Activated T-helper 17 cell treated with anti-CD3 and anti-CD28 coated beads, Interleukin-2, amount 50 U/mL, for 72 hours (primary cell): ENCODE measurements around the gene PAXIP1. TPM values are rescaled to one million over a fixed set of nuclear protein-coding genes. Genes with fewer than 3 reads are reported as not detected.

Experiments used
- ATAC-seq: fragments of 150-1000 bp; cut with Tn5 transposase; replicated peaks from 2 replicates; pipeline ENCODE4 v1.10.0; 2021; ENCODE audit warnings: mild to moderate bottlenecking, moderate library complexity
- H3K27ac Mint-ChIP-seq: one replicate; pipeline ENCODE4 v1.8.0; 2022; ENCODE audit warnings: mixed read lengths
- H3K27me3 Mint-ChIP-seq: one replicate; pipeline ENCODE4 v1.8.0; 2022; ENCODE audit warnings: mixed read lengths
- H3K36me3 Mint-ChIP-seq: one replicate; pipeline ENCODE4 v1.8.0; 2022; ENCODE audit warnings: low read depth, mild to moderate bottlenecking, mixed read lengths
- H3K4me1 Mint-ChIP-seq: one replicate; pipeline ENCODE4 v1.8.0; 2022; ENCODE audit warnings: mixed read lengths
- H3K4me3 Mint-ChIP-seq: one replicate; pipeline ENCODE4 v1.8.0; 2022; ENCODE audit warnings: mild to moderate bottlenecking, mixed read lengths
- H3K9me3 Mint-ChIP-seq: one replicate; pipeline ENCODE4 v1.8.0; 2022; ENCODE audit warnings: mixed read lengths
- total RNA-seq, 2 donors: library from RNA; stranded (reverse); gene quantifications; one replicate each; pipeline ENCODE4 v1.2.3, GENCODE V29; 2022

Gene PAXIP1
- total RNA-seq, 2 donors from 2014 or later: 21.7 to 32.0 TPM

- Mint-ChIP-seq H3K4me1 (no peaks in the 10 kb centered on the region), H3K27ac (no peak overlapping the region), H3K4me3 (no peak overlapping the region), H3K36me3 (no peaks in the 10 kb centered on the region), H3K27me3 (peaks cover 12% of the 10 kb centered on the region), H3K9me3 (no peaks in the 10 kb centered on the region)
- no peak for ATAC-seq
Measured at GRCh38 chr7:154907651-154908620, 95.0 kb downstream of the PAXIP1 start.

- no peaks in the 10 kb centered on the region for H3K4me1 Mint-ChIP-seq
- H3K4me3 Mint-ChIP-seq: no peak overlapping the region
- no peak for ATAC-seq
- no peaks in the 10 kb centered on the region for H3K9me3 Mint-ChIP-seq
- H3K27ac Mint-ChIP-seq: no peak overlapping the region
- no peaks in the 10 kb centered on the region for H3K36me3 Mint-ChIP-seq
- peaks cover 14% of the 10 kb centered on the region for H3K27me3 Mint-ChIP-seq
Measured at GRCh38 chr7:154906736-154907355, 96.1 kb downstream of the PAXIP1 start.

- ATAC-seq: no peak
- H3K4me1 Mint-ChIP-seq: no peaks in the 10 kb centered on the region
- no peak overlapping the region for H3K4me3 Mint-ChIP-seq
- no peak overlapping the region for H3K27ac Mint-ChIP-seq
- H3K9me3 Mint-ChIP-seq: no peaks in the 10 kb centered on the region
- peaks cover 11% of the 10 kb centered on the region for H3K27me3 Mint-ChIP-seq
- H3K36me3 Mint-ChIP-seq: no peaks in the 10 kb centered on the region
Measured at GRCh38 chr7:154906201-154906600, 96.7 kb downstream of the PAXIP1 start.

- H3K4me3 Mint-ChIP-seq: no peak overlapping the region
- ATAC-seq: no peak
- peaks cover 10% of the 10 kb centered on the region for H3K27me3 Mint-ChIP-seq
- no peaks in the 10 kb centered on the region for H3K9me3 Mint-ChIP-seq
- H3K27ac Mint-ChIP-seq: no peak overlapping the region
- no peaks in the 10 kb centered on the region for H3K36me3 Mint-ChIP-seq
- H3K4me1 Mint-ChIP-seq: no peaks in the 10 kb centered on the region
Measured at GRCh38 chr7:154905615-154906014, 97.3 kb downstream of the PAXIP1 start.

GRCh38 chr7:154905146-154905545 lies 97.8 kb downstream of the PAXIP1 start:
- H3K4me3 Mint-ChIP-seq: no peak overlapping the region
- H3K27me3 Mint-ChIP-seq: peaks cover 10% of the 10 kb centered on the region
- H3K9me3 Mint-ChIP-seq: no peaks in the 10 kb centered on the region
- no peaks in the 10 kb centered on the region for H3K4me1 Mint-ChIP-seq
- no peak for ATAC-seq
- no peaks in the 10 kb centered on the region for H3K36me3 Mint-ChIP-seq
- H3K27ac Mint-ChIP-seq: no peak overlapping the region

- H3K4me1 Mint-ChIP-seq: no peaks in the 10 kb centered on the region
- no peak overlapping the region for H3K27ac Mint-ChIP-seq
- peaks cover 3% of the 10 kb centered on the region for H3K27me3 Mint-ChIP-seq
- ATAC-seq: no peak
- no peak overlapping the region for H3K4me3 Mint-ChIP-seq
- H3K36me3 Mint-ChIP-seq: no peaks in the 10 kb centered on the region
- no peaks in the 10 kb centered on the region for H3K9me3 Mint-ChIP-seq
Measured at GRCh38 chr7:154903083-154903731, 99.7 kb downstream of the PAXIP1 start.

GRCh38 chr7:154902600-154903082 lies 100.3 kb downstream of the PAXIP1 start:
- H3K36me3 Mint-ChIP-seq: no peaks in the 10 kb centered on the region
- H3K27me3 Mint-ChIP-seq: peaks cover 3% of the 10 kb centered on the region
- H3K4me1 Mint-ChIP-seq: no peaks in the 10 kb centered on the region
- no peak overlapping the region for H3K27ac Mint-ChIP-seq
- no peaks in the 10 kb centered on the region for H3K9me3 Mint-ChIP-seq
- no peak overlapping the region for H3K4me3 Mint-ChIP-seq
- ATAC-seq: no peak

- Mint-ChIP-seq H3K4me1 (no peaks in the 10 kb centered on the region), H3K27ac (no peak overlapping the region)
Measured at GRCh38 chr7:154899862-154900261, 103.1 kb downstream of the PAXIP1 start.

GRCh38 chr7:154898973-154899855 lies 103.7 kb downstream of the PAXIP1 start:
- Mint-ChIP-seq H3K36me3 (no peaks in the 10 kb centered on the region), H3K4me3 (no peak overlapping the region), H3K4me1 (no peaks in the 10 kb centered on the region), H3K27ac (no peak overlapping the region), H3K9me3 (no peaks in the 10 kb centered on the region), H3K27me3 (peaks cover 3% of the 10 kb centered on the region)
- no peak for ATAC-seq

More at GRCh38 chr7:154899862-154900261, 103.1 kb downstream of the PAXIP1 start:
- peaks cover 3% of the 10 kb centered on the region for H3K27me3 Mint-ChIP-seq
- H3K36me3 Mint-ChIP-seq: no peaks in the 10 kb centered on the region
- no peak for ATAC-seq
- H3K9me3 Mint-ChIP-seq: no peaks in the 10 kb centered on the region
- no peak overlapping the region for H3K4me3 Mint-ChIP-seq

- H3K27me3 Mint-ChIP-seq: peaks cover 9% of the 10 kb centered on the region
- no peak overlapping the region for H3K27ac Mint-ChIP-seq
- no peaks in the 10 kb centered on the region for H3K36me3 Mint-ChIP-seq
- H3K4me3 Mint-ChIP-seq: no peak overlapping the region
- H3K4me1 Mint-ChIP-seq: no peaks in the 10 kb centered on the region
- H3K9me3 Mint-ChIP-seq: no peaks in the 10 kb centered on the region
- ATAC-seq: no peak
Measured at GRCh38 chr7:154896076-154896475, 106.8 kb downstream of the PAXIP1 start.

Other genes with a start within 250 kb of the PAXIP1 start
- gene HTR5A, start 67.2 kb upstream of the PAXIP1 start, total RNA-seq: not detected